Stimulated activated effector memory CD8-positive, alpha-beta T cell treated with anti-CD3 and anti-CD28 coated beads, Interleukin-12 subunit alpha, Interleukin-12 subunit beta, amount 100 ng/mL, for 72 hours (primary cell): ENCODE measurements around the gene IGFL3.
"Not testable (repeated sequence)": the region's sequence is repeated elsewhere in the genome, so short reads cannot be mapped to it uniquely, and the experiment has no call there.

Experiments used
- ATAC-seq: fragments of 150-1000 bp; cut with Tn5 transposase; 2 replicates; pipeline ENCODE4 v1.10.0; 2021
- DNase-seq, 2 donors: peaks; one replicate each; pipeline ENCODE4 v3.0.0; 2021 to 2022; ENCODE audit warnings: low spot score in 2 of 2
- H3K27ac Mint-ChIP-seq: one replicate; pipeline ENCODE4 v1.8.0; 2022; ENCODE audit warnings: mild to moderate bottlenecking, mixed read lengths
- H3K36me3 Mint-ChIP-seq: one replicate; pipeline ENCODE4 v1.8.0; 2022; ENCODE audit warnings: mild to moderate bottlenecking, mixed read lengths
- H3K4me1 Mint-ChIP-seq: one replicate; pipeline ENCODE4 v1.8.0; 2022; ENCODE audit warnings: mixed read lengths
- H3K4me3 Mint-ChIP-seq: one replicate; pipeline ENCODE4 v1.8.0; 2022; ENCODE audit warnings: mild to moderate bottlenecking, mixed read lengths
- H3K9me3 Mint-ChIP-seq: one replicate; pipeline ENCODE4 v1.8.0; 2022; ENCODE audit warnings: mixed read lengths

Gene IGFL3

DNA sequence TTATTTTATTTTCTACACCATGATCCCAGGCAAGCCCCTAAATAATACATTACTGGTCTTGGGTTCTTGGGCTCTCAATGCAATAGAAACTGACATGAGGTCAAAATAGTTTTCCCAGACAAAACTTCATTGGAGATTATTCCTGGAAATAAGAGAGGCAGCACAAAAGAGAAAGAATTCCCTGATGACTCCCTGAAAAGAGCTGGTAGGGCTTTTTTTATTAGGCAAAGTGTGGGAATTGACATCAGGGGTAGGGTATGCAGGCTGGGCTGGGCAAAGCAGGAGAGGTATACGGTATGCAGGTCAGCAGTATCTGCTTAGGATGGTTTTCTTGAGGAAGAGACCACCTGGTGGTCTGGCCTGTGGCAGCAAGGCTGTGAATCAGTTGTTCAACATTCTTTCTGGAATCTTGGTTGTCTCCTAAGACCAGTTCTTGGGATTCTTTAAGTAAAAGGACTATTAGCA is 9.3 kb upstream of the IGFL3 start:
- DNase-seq = no peak
- Mint-ChIP-seq H3K4me1 (no peaks in the 10 kb centered on the region), H3K27ac (no peak overlapping the region), H3K9me3 (no peaks in the 10 kb centered on the region), H3K4me3 (no peak overlapping the region), H3K36me3 (no peaks in the 10 kb centered on the region)
- ATAC-seq = no peak

DNA sequence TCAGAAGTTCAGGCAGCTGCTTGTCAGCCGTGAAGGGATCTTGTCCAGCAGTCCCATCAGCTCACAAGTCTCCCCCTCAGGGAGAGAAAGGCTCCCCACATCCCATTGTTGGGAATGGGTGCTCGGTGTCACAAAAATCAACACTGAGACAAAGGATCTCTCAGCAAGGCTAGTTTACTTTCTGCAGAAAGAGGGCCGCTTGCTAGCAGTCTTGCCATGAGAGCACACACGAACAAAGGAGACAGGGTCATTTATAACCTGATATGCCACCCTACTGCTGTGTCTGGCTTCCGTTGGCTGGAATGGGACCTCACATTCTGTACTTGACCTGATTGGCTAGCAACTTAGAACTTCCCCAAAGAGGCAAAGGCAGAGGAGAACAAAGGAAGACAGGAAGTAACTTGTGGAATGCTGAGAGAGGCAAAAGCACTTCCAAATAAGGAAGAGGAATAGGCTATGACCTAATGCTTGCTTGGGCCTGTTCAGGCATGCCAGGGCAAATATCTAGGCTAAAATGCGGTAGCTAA is 8.7 kb upstream of the IGFL3 start:
- Mint-ChIP-seq H3K9me3 (no peaks in the 10 kb centered on the region), H3K4me3 (no peak overlapping the region), H3K27ac (no peak overlapping the region), H3K36me3 (no peaks in the 10 kb centered on the region), H3K4me1 (no peaks in the 10 kb centered on the region)
- ATAC-seq = no peak
- DNase-seq = no peak

DNA sequence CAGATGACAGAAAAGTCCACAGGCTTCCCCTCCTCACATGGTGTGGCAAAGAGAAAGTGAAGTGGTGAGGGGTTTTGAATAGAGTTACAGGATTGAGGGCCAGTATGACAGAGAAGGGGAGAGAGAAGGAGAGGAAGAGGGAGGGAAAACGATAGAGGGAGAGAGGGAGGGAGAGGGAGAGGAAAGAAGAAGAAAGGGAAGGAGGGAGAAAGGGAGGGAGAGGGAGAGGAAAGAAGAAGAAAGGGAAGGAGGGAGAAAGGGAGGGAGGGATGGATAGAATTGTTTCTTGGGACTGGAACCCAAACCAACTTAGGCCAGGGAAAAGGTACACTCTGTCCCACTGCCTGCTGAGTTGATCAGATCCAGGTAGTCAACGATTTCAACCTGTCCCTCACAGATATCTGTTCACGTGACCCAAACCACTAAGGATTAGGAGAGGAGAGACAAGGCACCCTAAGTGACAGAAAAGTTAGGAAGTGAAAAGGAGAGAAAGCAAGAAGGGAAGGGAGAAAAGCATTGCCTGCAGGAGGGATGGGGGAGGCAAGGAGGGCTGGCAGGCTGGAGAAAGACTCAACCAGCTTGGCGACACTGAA is 8.1 kb upstream of the IGFL3 start:
- DNase-seq = no peak
- Mint-ChIP-seq H3K36me3 (no peaks in the 10 kb centered on the region), H3K27ac (no peak overlapping the region), H3K4me3 (no peak overlapping the region), H3K9me3 (no peaks in the 10 kb centered on the region), H3K4me1 (no peaks in the 10 kb centered on the region)
- no peak for ATAC-seq

DNA sequence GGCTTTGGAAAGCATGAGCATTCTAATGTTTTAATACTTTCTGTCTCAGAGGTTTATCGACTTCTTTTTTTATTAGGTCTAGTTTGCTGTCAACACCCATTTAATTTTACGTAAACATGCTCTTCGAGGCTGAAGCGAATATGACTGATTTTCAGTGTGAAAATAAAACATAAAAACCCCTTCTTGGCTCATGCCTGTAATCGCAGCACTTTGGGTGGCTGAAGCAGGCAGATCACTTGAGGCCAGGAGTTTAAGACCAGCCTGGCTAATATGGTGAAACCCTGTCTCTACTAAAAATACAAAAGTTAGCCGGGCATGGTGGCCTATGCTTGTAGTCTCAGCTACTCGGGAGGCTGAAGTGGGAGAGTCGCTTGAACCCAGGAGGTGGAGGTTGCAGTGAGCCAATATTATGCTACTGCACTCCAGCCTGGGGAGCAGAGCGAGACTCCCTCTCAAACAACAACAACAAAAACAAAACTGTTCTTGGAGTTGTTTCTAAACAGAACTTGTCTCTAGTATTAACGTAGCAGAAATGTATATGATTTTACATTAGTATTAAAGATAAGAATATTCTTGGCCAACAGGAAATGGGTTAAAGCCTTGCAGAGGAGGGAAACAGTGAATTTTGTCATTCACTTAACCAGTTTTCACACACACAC is 7.1 kb upstream of the IGFL3 start:
- no peaks in the 10 kb centered on the region for H3K36me3 Mint-ChIP-seq
- H3K9me3 Mint-ChIP-seq = no peaks in the 10 kb centered on the region
- ATAC-seq (no peak), DNase-seq (no peak)
- H3K4me3 Mint-ChIP-seq = no peak overlapping the region
- H3K4me1 Mint-ChIP-seq = no peaks in the 10 kb centered on the region
- no peak overlapping the region for H3K27ac Mint-ChIP-seq

DNA sequence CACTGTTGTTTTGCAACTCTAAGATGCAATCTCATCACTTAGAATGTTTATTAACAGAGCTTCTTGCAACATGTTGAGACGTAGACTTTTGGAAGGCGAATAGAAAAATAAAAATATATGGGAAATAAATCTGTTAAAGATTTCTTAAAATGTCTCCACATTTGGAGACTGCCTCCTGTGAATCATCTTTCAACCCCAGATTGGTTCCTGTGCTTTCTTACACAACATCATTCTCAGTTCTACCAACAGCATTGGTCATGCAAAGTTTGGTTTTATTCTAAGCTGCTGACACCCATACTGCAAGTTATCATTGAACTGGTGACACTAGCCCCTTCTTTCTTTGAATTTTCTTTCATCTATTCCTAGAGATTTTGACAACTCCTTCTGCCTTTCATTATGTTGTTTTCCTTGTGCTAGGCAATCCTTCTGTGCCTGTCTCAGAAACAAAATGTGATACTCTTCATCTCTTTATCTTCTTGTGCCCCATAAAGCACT is 1.6 kb upstream of the IGFL3 start:
- Mint-ChIP-seq H3K4me1 (no peaks in the 10 kb centered on the region), H3K9me3 (no peaks in the 10 kb centered on the region), H3K27ac (no peak overlapping the region), H3K4me3 (no peak overlapping the region), H3K36me3 (no peaks in the 10 kb centered on the region)
- ATAC-seq (no peak), DNase-seq (no peak)

DNA sequence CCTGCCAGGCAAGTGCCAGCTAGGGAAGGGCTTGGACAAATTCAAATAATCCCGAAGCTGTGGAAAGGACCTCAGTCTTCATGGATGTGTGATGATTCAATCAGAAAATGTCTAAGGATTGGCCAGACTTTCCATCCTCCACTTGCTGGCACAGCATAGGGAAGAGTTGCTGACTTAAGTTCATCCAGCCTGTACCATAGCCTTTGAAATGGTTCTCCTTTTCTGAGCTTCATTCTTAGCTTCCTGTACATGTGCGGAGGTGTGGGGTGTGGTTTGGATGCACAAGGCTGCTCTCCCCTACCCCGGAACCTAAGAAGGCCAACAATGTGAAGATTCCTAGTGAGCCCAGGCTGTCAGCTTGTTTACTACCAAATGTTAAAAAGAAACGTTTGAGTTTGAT is 959 bp upstream of the IGFL3 start:
- ATAC-seq (no peak), DNase-seq (no peak)
- H3K27ac Mint-ChIP-seq = no peak overlapping the region
- no peaks in the 10 kb centered on the region for H3K9me3 Mint-ChIP-seq
- H3K36me3 Mint-ChIP-seq = no peaks in the 10 kb centered on the region
- H3K4me1 Mint-ChIP-seq = no peaks in the 10 kb centered on the region
- no peak overlapping the region for H3K4me3 Mint-ChIP-seq

DNA sequence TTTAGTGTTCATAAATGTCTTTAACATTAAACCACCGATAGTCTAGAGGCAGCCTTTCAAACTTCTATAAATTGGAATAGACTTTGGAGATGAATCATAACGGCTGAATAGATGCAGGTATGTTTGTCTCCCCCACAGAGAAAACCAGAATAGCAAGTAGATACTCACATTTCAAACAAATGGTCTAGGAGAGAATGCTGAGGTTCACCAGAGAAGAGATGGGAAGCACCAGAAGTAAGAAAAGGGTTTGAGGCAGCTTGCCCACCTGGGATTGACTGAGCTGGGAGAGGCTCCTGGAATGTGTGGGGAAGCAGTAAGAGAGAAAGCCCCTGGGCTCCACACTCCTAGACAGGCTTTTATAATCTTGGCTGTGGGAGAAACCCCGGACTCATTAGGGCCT is 6.4 kb downstream of the IGFL3 start:
- DNase-seq (no peak), ATAC-seq (no peak)
- Mint-ChIP-seq H3K4me3 (no peak overlapping the region), H3K4me1 (peaks cover 13% of the 10 kb centered on the region), H3K9me3 (no peaks in the 10 kb centered on the region), H3K36me3 (no peaks in the 10 kb centered on the region), H3K27ac (no peak overlapping the region)

DNA sequence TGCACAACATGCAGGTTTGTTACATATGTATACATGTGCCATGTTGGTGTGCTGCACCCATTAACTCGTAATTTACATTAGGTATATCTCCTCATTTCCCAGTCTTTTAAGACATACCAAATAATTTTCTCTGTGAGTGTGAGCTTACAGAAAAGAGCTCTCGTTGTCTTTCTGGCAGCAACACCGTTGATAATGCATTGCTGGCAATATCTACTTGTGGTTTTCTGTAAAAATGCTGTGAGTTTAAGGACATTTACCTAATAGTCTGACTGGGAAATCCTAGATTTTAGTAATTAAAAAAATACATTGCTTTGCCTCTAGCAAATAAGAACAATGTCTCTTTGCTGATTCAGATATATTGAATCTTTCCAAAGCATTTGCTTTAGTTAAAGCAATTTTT is 8.4 kb downstream of the IGFL3 start:
- Mint-ChIP-seq H3K27ac (no peak overlapping the region), H3K4me3 (no peak overlapping the region), H3K36me3 (no peaks in the 10 kb centered on the region), H3K4me1 (peaks cover 13% of the 10 kb centered on the region), H3K9me3 (no peaks in the 10 kb centered on the region)
- ATAC-seq (no peak), DNase-seq (no peak)

DNA sequence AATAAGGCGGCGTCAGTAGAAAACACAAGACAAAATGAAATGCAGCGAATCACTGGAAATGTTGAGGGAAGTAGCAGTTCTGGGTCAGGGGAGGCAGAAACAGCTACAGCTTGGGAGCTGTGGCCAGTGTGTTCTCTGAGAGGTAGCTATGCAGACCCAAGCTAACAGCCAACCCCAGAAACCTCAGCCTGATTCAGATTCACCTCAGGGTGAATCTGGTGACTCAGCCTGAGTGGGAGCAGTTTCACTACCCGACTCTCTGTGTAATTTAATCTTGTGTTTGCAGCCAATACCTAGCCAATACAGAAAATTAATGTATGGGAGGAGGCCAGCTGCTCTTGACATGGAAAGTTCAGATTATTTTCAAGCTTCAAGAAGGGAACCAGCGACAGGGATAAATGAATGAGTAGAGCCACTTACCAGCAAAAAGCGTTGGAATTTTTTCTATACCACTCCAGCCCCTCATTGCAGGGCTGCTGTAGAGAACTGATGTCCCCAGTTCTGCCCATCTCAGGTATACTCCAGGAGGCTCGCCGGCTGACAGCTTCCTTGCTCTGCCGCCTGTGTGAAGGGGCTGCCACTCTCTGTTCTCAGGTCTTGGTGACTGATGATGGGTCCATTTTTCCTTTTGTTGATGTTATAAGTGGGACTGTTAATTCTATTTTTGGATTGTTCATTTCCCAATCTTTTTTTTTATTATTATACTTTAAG is 8.9 kb downstream of the IGFL3 start:
- no peaks in the 10 kb centered on the region for H3K36me3 Mint-ChIP-seq
- ATAC-seq = peak; percentile 100
- no peak overlapping the region for H3K27ac Mint-ChIP-seq
- peak; percentile 21 to 63 for DNase-seq
- H3K4me1 Mint-ChIP-seq = peaks cover 13% of the 10 kb centered on the region
- H3K4me3 Mint-ChIP-seq = no peak overlapping the region
- no peaks in the 10 kb centered on the region for H3K9me3 Mint-ChIP-seq

DNA sequence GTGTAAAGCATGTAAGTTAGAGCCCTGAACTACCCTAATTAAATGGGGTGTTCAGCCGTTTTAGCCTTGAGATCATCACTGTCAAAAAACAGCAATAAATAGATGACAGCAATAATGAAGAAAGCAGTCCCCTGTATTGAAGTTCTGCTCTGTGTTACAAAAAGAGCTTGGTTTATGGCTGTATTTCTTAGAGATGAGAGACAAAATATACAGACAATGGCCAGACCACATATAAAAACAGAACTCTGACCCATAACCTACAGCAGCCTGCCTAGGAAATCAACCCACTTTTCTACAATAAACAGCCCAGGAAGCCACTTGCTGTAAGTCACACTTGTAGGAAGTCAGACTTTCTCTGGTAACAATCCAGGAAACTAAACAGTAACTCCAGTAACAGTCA is 10.8 kb downstream of the IGFL3 start:
- ATAC-seq (no peak), DNase-seq (no peak)
- H3K36me3 Mint-ChIP-seq = no peaks in the 10 kb centered on the region
- no peak overlapping the region for H3K27ac Mint-ChIP-seq
- no peak overlapping the region for H3K4me3 Mint-ChIP-seq
- peaks cover 13% of the 10 kb centered on the region for H3K4me1 Mint-ChIP-seq
- H3K9me3 Mint-ChIP-seq = no peaks in the 10 kb centered on the region

DNA sequence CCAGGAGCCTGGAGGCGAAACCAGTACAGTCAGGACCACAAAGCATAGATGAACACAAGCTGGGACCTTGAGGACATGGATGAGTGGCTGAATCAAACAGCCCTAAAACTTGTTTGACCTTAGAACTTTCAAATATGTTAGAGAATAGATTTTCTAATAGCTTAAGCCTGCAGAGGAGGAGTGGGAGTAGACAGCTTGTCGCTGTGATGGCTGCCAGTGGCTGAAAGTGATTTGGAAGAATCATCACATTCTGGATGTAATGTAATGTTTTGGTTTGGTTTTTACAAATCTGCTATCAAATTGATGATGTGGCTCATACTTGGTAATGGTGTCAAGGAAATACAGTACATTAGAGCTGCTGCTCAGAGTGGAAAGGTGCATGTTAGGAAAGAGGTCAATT is 12.0 kb downstream of the IGFL3 start:
- ATAC-seq (no peak), DNase-seq (no peak)
- H3K27ac Mint-ChIP-seq = no peak overlapping the region
- H3K36me3 Mint-ChIP-seq = no peaks in the 10 kb centered on the region
- no peaks in the 10 kb centered on the region for H3K9me3 Mint-ChIP-seq
- peaks cover 13% of the 10 kb centered on the region for H3K4me1 Mint-ChIP-seq
- H3K4me3 Mint-ChIP-seq = no peak overlapping the region

DNA sequence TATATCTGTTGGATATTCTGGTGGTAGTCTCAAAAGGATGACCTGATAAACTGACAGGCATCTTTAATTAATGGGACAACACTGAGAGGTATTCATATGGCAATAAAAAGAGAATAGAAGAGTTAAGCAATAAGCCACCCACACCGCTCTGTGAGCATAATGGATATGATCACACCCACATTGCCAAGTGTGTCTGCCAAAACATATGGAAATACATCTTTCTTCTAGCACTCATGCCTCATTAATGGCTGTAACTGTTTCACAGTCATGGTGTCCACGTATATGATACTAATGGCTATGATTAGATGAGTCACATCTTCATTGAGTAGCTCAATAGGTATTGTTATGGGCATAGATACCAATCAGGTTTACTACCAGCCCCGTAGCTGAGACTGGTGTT is 13.1 kb downstream of the IGFL3 start:
- no peak for DNase-seq
- H3K36me3 Mint-ChIP-seq = no peaks in the 10 kb centered on the region
- H3K9me3 Mint-ChIP-seq = no peaks in the 10 kb centered on the region
- peaks cover 13% of the 10 kb centered on the region for H3K4me1 Mint-ChIP-seq
- H3K4me3 Mint-ChIP-seq = no peak overlapping the region
- ATAC-seq = no peak
- H3K27ac Mint-ChIP-seq = no peak overlapping the region

DNA sequence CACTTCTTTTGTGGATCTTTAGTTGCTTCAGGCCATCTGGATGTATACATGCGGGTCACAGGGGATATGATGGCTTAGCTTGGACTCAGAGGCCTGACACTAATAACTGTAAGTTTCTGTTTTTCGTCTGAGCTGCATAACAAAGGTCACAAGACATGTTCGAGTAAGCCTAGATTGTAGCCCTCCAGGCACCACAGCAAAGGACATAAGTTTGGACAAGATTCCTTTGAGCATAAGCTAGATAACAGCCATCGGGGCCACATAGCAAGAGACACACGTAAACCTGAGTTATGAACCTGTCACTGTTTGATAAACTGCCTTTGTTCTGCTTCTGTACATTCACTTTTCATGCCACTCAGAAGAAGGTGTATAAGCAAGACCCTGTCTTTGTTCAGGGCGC is 14.6 kb downstream of the IGFL3 start:
- ATAC-seq (no peak), DNase-seq (no peak)
- Mint-ChIP-seq H3K4me1 (peaks cover 1% of the 10 kb centered on the region), H3K27ac (no peak overlapping the region), H3K9me3 (no peaks in the 10 kb centered on the region), H3K36me3 (no peaks in the 10 kb centered on the region), H3K4me3 (no peak overlapping the region)

DNA sequence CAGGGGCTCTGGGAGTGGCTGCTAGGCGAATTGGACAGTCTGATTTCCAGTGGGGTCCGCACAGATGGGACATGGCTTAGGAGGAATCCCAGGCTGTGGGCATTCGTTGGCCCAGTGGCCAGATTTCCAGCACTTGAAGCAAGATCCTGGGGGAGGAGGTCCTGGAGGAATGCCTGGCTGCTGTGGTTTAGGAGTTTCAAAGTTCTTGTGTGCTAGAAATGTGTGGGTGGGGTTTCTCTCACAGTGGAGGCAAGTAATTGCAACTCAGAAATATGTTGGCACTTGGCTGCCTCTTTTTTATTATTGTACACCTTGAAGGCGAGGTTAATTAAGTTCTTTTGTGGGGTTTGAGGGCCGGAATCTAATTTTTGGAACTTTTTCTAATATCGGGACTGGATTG is 17.1 kb downstream of the IGFL3 start:
- Mint-ChIP-seq H3K9me3 (no peaks in the 10 kb centered on the region), H3K27ac (no peak overlapping the region), H3K4me1 (no peaks in the 10 kb centered on the region), H3K36me3 (no peaks in the 10 kb centered on the region), H3K4me3 (no peak overlapping the region)
- no peak for ATAC-seq
- no peak for DNase-seq

DNA sequence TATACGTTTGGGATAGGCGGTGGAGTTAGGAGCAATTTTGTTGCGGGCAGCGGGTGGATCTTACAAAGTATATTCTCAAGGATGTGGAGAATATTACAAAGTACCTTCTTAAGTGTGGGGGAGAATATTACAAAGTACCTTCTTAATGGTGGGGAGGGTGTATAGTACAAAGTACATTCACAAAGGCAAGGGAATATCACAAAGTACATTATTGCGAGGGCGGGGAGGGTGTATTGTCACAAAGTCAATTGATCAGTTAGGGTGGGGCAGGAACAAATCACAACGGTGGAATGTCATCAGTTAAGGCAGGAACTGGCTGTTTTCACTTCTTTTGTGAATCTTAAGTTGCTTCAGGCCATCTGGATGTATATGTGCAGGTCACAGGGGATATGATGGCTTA is 22.2 kb downstream of the IGFL3 start:
- not testable (repeated sequence) for H3K9me3 Mint-ChIP-seq, H3K4me3 Mint-ChIP-seq, H3K4me1 Mint-ChIP-seq, DNase-seq, H3K36me3 Mint-ChIP-seq, ATAC-seq, H3K27ac Mint-ChIP-seq

DNA sequence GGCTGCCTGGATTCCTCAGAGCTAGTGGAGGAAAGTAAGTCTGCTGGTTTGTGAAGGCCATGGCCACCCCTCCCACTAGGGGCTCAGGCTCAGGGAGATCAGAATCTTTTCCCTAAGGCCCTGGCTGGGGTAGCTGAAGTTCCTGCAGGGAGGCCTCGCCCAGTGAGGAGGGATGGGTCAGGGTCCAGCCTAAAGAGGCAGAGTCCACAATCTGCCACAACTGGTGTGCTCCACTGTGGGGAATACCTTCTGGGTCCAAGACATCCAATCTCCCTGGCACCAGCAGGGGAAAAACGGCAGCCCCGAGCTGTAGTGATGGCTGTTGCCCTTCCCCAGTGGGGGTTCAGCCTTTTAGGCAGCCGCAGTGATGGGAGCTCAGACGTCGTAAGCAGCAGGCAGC is 23.2 kb downstream of the IGFL3 start:
- no peak for DNase-seq
- no peak overlapping the region for H3K4me3 Mint-ChIP-seq
- H3K9me3 Mint-ChIP-seq = peaks cover 6% of the 10 kb centered on the region
- H3K27ac Mint-ChIP-seq = no peak overlapping the region
- H3K4me1 Mint-ChIP-seq = no peaks in the 10 kb centered on the region
- no peak for ATAC-seq
- no peaks in the 10 kb centered on the region for H3K36me3 Mint-ChIP-seq
